PC-3 (cell line): ENCODE results near the gene SENP6.

Source experiments
- CTCF ChIP-seq: fragments of 300-600 bp; sonication (generic); conservative IDR thresholded peaks from 2 replicates; pipeline ENCODE4 v1.5.1; 2017; ENCODE audit warnings: antibody characterized with exemption, low read depth, mild to moderate bottlenecking, low read length
- EZH2 ChIP-seq: fragments of 300-600 bp; sonication (generic); IDR thresholded peaks from one replicate; pipeline ENCODE4 v1.6.1; 2017; ENCODE audit warnings: antibody characterized with exemption, mild to moderate bottlenecking, low read length; ENCODE audit not compliant: unreplicated experiment
- EZH2phosphoT487 ChIP-seq: fragments of 300-600 bp; sonication (generic); IDR thresholded peaks from 2 replicates; pipeline ENCODE4 v1.6.1; 2018; ENCODE audit warnings: mild to moderate bottlenecking, antibody characterized with exemption, low read length, borderline replicate concordance

- no peak for TF ChIP-seq CTCF
- no peak for TF ChIP-seq EZH2phosphoT487
- no peak for TF ChIP-seq EZH2
These were observed 87.9 kb downstream of the SENP6 start for GRCh38 chr6:75689576-75689975.
